GM15510 (cell line): ENCODE data around the gene FBXL13.

Source experiments
- POLR2A ChIP-seq: IDR thresholded peaks from 3 replicates; pipeline ENCODE4 v1.6.1; 2011; ENCODE audit warnings: borderline replicate concordance; ENCODE audit not compliant: insufficient read length; ENCODE audit errors: extremely low read depth

Gene FBXL13

GRCh38 chr7:102869195-102869594 lies 205.4 kb downstream of the FBXL13 start:
- TF ChIP-seq POLR2A = no peak

GRCh38 chr7:102866535-102867215 lies 207.9 kb downstream of the FBXL13 start:
- TF ChIP-seq POLR2A = no peak

GRCh38 chr7:102864958-102865357 lies 209.6 kb downstream of the FBXL13 start:
- TF ChIP-seq POLR2A = no peak

- TF ChIP-seq POLR2A = no peak
Measured at GRCh38 chr7:102860351-102860811, 214.2 kb downstream of the FBXL13 start.

- no peak for TF ChIP-seq POLR2A
Measured at GRCh38 chr7:102859799-102860125, 214.8 kb downstream of the FBXL13 start.

GRCh38 chr7:102859084-102859798 lies 215.4 kb downstream of the FBXL13 start:
- no peak for TF ChIP-seq POLR2A

- TF ChIP-seq POLR2A = no peak
Measured at GRCh38 chr7:102856036-102856435, 218.6 kb downstream of the FBXL13 start.

- TF ChIP-seq POLR2A = no peak
Measured at GRCh38 chr7:102849538-102849937, 225.1 kb downstream of the FBXL13 start.

- no peak for TF ChIP-seq POLR2A
Measured at GRCh38 chr7:102849079-102849478, 225.5 kb downstream of the FBXL13 start.

GRCh38 chr7:102845346-102845745 lies 229.2 kb downstream of the FBXL13 start:
- TF ChIP-seq POLR2A = no peak

GRCh38 chr7:102843850-102844249 lies 230.7 kb downstream of the FBXL13 start:
- no peak for TF ChIP-seq POLR2A

- TF ChIP-seq POLR2A = no peak
Measured at GRCh38 chr7:102842284-102842683, 232.3 kb downstream of the FBXL13 start.

- TF ChIP-seq POLR2A = no peak
Measured at GRCh38 chr7:102841290-102841689, 233.3 kb downstream of the FBXL13 start.

GRCh38 chr7:102840404-102840803 lies 234.2 kb downstream of the FBXL13 start:
- no peak for TF ChIP-seq POLR2A

- TF ChIP-seq POLR2A = no peak
Measured at GRCh38 chr7:102837802-102838201, 236.8 kb downstream of the FBXL13 start.

GRCh38 chr7:102836977-102837376 lies 237.6 kb downstream of the FBXL13 start:
- TF ChIP-seq POLR2A = no peak
